Naive thymus-derived CD4-positive, alpha-beta T cell (primary cell): Measurements from ENCODE around the gene RFX3. TPM values are rescaled to one million over a fixed set of nuclear protein-coding genes. Genes with fewer than 3 reads are reported as not detected.

Source experiments
- ATAC-seq: fragments of 150-1000 bp; cut with Tn5 transposase; 2 replicates; pipeline ENCODE4 v1.10.0; 2021; ENCODE audit warnings: mild to moderate bottlenecking, moderate library complexity
- CTCF ChIA-PET: fragments of 350-600 bp; sonication (Branson Sonifier 250); formaldehyde crosslinking; loops from one replicate; lab custom pipeline; 2021; ENCODE audit warnings: antibody characterized with exemption; lab: Charles Lee
- POLR2A ChIA-PET: fragments of 350-600 bp; sonication (Branson Sonifier 250); formaldehyde crosslinking; loops from one replicate; lab custom pipeline; 2021; ENCODE audit warnings: antibody characterized with exemption, inconsistent platforms; lab: Charles Lee
- DNase-seq, 9 donors: peaks; one replicate each; pipeline versions ENCODE4 v3.0.0 to v3.0.0-alpha.2; 2020 to 2022; ENCODE audit warnings: mixed read lengths in 1 of 9
- H3K27ac ChIP-seq: one replicate; pipeline ENCODE4 v1.7.0; 2013; ENCODE audit warnings: mild to moderate bottlenecking, low read depth, low read length, moderate library complexity
- H3K27me3 ChIP-seq, 2 donors: one replicate each; pipeline ENCODE4 v1.7.0; 2013; ENCODE audit warnings: low read length in 2 of 2, mild to moderate bottlenecking in 2 of 2, moderate library complexity in 2 of 2; ENCODE audit not compliant: control insufficient read depth in 2 of 2, insufficient read depth in 2 of 2
- H3K36me3 ChIP-seq, 3 experiments: 1 replicate in 2 of 3; 2 replicates in 1 of 3; pipeline ENCODE4 v1.7.0; 2013; ENCODE audit warnings: low read length in 3 of 3, mild to moderate bottlenecking in 3 of 3, moderate library complexity in 1 of 3; ENCODE audit not compliant: insufficient read depth in 3 of 3, control insufficient read depth in 2 of 3
- H3K4me1 ChIP-seq, 2 donors: one replicate each; pipeline ENCODE4 v1.7.0; 2013; ENCODE audit warnings: low read length in 2 of 2, mild to moderate bottlenecking in 2 of 2, moderate library complexity in 1 of 2; ENCODE audit not compliant: control insufficient read depth in 2 of 2, insufficient read depth in 2 of 2
- H3K4me3 ChIP-seq: 2 replicates; pipeline ENCODE4 v1.7.0; 2013; ENCODE audit warnings: mild to moderate bottlenecking, low read length
- H3K9me3 ChIP-seq, 3 experiments: 1 replicate in 2 of 3; 2 replicates in 1 of 3; pipeline ENCODE4 v1.7.0; 2013; ENCODE audit warnings: low read length in 3 of 3; ENCODE audit not compliant: control insufficient read depth in 2 of 3
- H3K27ac Mint-ChIP-seq, 9 donors: one replicate each; pipeline ENCODE4 v1.8.0; 2020 to 2022; ENCODE audit warnings: mixed read lengths in 9 of 9, mild to moderate bottlenecking in 8 of 9, moderate library complexity in 5 of 9, inconsistent platforms in 2 of 9
- H3K27me3 Mint-ChIP-seq, 5 donors: one replicate each; pipeline ENCODE4 v1.8.0; 2021 to 2022; ENCODE audit warnings: mixed read lengths in 5 of 5, mild to moderate bottlenecking in 1 of 5
- H3K36me3 Mint-ChIP-seq, 5 donors: one replicate each; pipeline ENCODE4 v1.8.0; 2020 to 2022; ENCODE audit warnings: mixed read lengths in 5 of 5, mild to moderate bottlenecking in 3 of 5, inconsistent platforms in 1 of 5
- H3K4me1 Mint-ChIP-seq, 7 donors: one replicate each; pipeline ENCODE4 v1.8.0; 2020 to 2022; ENCODE audit warnings: mixed read lengths in 7 of 7, mild to moderate bottlenecking in 3 of 7, inconsistent platforms in 1 of 7
- H3K4me3 Mint-ChIP-seq, 10 donors: one replicate each; pipeline ENCODE4 v1.8.0; 2020 to 2022; ENCODE audit warnings: mild to moderate bottlenecking in 10 of 10, mixed read lengths in 10 of 10, moderate library complexity in 6 of 10, inconsistent platforms in 2 of 10
- H3K9me3 Mint-ChIP-seq, 11 donors: one replicate each; pipeline ENCODE4 v1.8.0; 2020 to 2022; ENCODE audit warnings: mixed read lengths in 11 of 11, mild to moderate bottlenecking in 4 of 11, inconsistent platforms in 1 of 11, moderate library complexity in 1 of 11
- intact Hi-C, 2 donors: fragments of 100-400 bp; cut with micrococcal nuclease; formaldehyde crosslinking; loops; one replicate each; pipeline ENCODE4 v1.15.1; 2023
- polyA plus RNA-seq, 2 donors: library from polyadenylated mRNA; unstranded; fragments of 300-500 nt; fragmentation: Illumina TruSeq; gene quantifications; one replicate each; pipeline ENCODE4 v1.2.3, GENCODE V29; 2021
- total RNA-seq, 6 experiments: library from RNA in 5 of 6; stranded (reverse) in 5 of 6; gene quantifications; 1 replicate in 5 of 6; 2 replicates in 1 of 6; pipeline ENCODE4 v1.2.3 and lab custom pipeline; 2021 to 2026

RFX3 gene
- total and polyA plus RNA-seq, 7 experiments from 2014 or later: 6.2 to 31.7 (median 24.7) TPM

DNA sequence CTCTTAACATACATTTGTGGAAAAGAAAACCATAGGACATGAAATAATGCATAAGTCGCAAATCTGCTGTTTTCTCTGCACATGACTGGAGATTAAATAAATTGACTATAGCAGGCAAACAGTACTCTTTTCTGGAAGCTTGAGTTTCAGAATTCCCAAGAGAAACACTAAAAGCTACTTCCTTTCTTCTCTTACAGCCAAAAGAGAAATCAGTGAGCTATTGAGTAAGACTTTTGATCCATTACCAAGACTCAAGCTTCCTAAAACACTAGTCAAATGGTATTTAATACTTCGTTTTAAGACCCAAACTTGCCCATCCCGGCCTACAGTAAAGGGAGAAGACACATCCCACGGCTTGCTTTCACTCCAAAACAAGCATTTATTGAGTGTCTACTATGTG, 346.1 kb downstream of the RFX3 start:
- DNase-seq (no peak), ATAC-seq (no peak)
- no peaks in the 10 kb centered on the region for H3K9me3 Mint-ChIP-seq
- ChIA-PET POLR2A (no interaction called here), CTCF (no interaction called here)
- Histone ChIP-seq H3K4me1 (no peaks in the 10 kb centered on the region), H3K9me3 (no peaks in the 10 kb centered on the region), H3K27ac (no peak overlapping the region), H3K4me3 (no peak overlapping the region), H3K27me3 (no peaks in the 10 kb centered on the region), H3K36me3 (no peaks in the 10 kb centered on the region)
- peaks cover 0 to 18% (median 2%) of the 10 kb centered on the region in 7 donors for H3K4me1 Mint-ChIP-seq
- H3K27me3 Mint-ChIP-seq: peaks cover 25 to 47% (median 40%) of the 10 kb centered on the region in 5 donors
- no peak overlapping the region for H3K4me3 Mint-ChIP-seq
- H3K36me3 Mint-ChIP-seq: no peaks in the 10 kb centered on the region
- intact Hi-C loops: loop anchor here in 1 of 2 donors (2.0 kb wide), 1 partner anchor 323 kb away; no protein-coding TSS in a partner anchor
- no peak overlapping the region for H3K27ac Mint-ChIP-seq

DNA sequence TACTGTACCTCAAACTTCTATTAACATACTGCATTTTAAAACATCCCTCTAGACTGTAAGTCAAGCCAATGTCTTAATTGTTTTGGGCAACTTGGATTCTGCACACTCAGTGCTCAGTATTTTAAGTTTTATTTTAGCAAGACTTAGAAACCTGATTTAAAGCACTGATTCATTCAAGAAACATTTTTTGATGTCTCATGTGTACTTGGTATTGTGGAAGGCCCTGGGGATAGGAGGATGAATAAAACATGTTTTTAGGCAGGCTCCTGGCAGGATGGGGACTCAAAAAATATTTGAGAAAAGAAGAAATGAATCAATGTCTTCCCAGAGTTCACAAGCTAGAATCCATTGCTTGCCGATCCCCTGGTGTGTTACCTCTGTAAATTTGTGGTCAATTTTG, 347.9 kb downstream of the RFX3 start:
- H3K27me3 ChIP-seq: no peaks in the 10 kb centered on the region
- CTCF ChIA-PET: no interaction called here

DNA sequence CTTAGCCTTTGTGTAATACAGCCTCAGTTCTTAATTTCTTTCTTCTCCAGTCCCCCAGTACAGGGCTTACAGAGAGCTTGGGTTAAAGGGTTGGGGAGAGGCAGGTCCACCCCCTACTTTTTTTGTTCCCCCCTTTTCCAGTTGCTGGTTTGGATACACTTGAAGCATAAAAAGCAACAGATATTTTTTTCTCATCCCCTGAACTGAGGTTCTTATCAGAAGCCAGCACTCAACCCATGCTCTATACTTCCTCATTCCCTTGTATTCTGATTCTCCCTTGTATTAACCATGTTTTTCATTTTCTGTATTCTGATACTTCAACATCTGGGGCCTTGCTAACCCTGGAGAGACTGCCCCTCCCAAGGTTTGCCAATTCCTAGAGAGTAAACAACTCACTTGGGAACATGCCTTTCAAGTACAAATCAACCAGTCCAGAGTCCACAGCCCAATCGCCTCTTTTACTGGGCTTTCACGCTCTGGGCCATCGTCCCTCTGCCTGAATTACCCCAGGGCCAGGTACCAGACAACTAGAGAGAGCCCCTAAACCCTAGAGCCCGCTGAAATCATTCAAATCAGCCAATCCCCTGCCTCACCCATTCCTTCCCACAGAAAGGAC, 348.5 kb downstream of the RFX3 start:
- H3K4me1 ChIP-seq: no peaks in the 10 kb centered on the region
- DNase-seq (no peak), ATAC-seq (no peak)
- no peak overlapping the region for H3K27ac ChIP-seq
- no peaks in the 10 kb centered on the region for H3K36me3 ChIP-seq
- CTCF ChIA-PET: no interaction called here
- no peaks in the 10 kb centered on the region for H3K9me3 ChIP-seq
- no peaks in the 10 kb centered on the region for H3K36me3 Mint-ChIP-seq
- intact Hi-C loops: no loop called here
- no peak overlapping the region for H3K4me3 ChIP-seq
- no peak overlapping the region for H3K27ac Mint-ChIP-seq
- no peak overlapping the region for H3K4me3 Mint-ChIP-seq
- no peaks in the 10 kb centered on the region for H3K27me3 ChIP-seq
- peaks cover 0 to 13% (median 2%) of the 10 kb centered on the region in 7 donors for H3K4me1 Mint-ChIP-seq
- peaks cover 14 to 49% (median 30%) of the 10 kb centered on the region in 5 donors for H3K27me3 Mint-ChIP-seq
- POLR2A ChIA-PET: no interaction called here
- no peaks in the 10 kb centered on the region for H3K9me3 Mint-ChIP-seq

More for the DNA sequence above, 347.9 kb downstream of the RFX3 start:
- Histone ChIP-seq H3K36me3 (no peaks in the 10 kb centered on the region), H3K9me3 (no peaks in the 10 kb centered on the region), H3K4me1 (no peaks in the 10 kb centered on the region), H3K27ac (no peak overlapping the region), H3K4me3 (no peak overlapping the region)
- H3K27me3 Mint-ChIP-seq: peaks cover 14 to 50% (median 36%) of the 10 kb centered on the region in 5 donors
- H3K9me3 Mint-ChIP-seq: no peaks in the 10 kb centered on the region
- no peaks in the 10 kb centered on the region for H3K36me3 Mint-ChIP-seq
- H3K4me3 Mint-ChIP-seq: no peak overlapping the region
- DNase-seq: no peak
- peaks cover 0 to 18% (median 2%) of the 10 kb centered on the region in 7 donors for H3K4me1 Mint-ChIP-seq
- no peak for ATAC-seq
- H3K27ac Mint-ChIP-seq: no peak overlapping the region
- intact Hi-C loops: no loop called here
- POLR2A ChIA-PET: no interaction called here

DNA sequence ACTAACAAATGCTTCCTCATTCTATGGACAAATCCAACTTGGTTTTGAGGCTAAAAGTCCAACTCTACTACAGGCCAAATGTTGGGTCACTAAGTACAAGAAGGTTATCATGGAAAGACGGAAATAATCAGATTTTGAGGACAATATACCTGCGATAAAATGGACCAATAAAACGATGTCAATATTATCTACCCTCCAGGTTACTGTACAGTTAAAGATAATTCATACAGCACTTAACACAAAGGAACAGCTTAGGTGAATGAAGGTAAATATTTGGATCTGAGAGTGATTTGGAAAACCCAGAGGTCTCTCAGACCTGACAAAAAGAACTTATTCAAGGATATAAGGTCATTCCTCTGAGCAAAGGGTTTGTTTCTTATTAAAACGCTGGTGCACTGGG, 352.4 kb downstream of the RFX3 start:
- intact Hi-C loops: no loop called here
- ChIA-PET CTCF (no interaction called here), POLR2A (no interaction called here)
- DNase-seq: no peak
- Mint-ChIP-seq H3K36me3 (no peaks in the 10 kb centered on the region), H3K27ac (no peak overlapping the region), H3K27me3 (peaks cover 21 to 52% (median 27%) of the 10 kb centered on the region in 5 donors), H3K4me3 (no peak overlapping the region), H3K9me3 (no peaks in the 10 kb centered on the region), H3K4me1 (no peaks in the 10 kb centered on the region)
- Histone ChIP-seq H3K9me3 (no peaks in the 10 kb centered on the region), H3K27me3 (no peaks in the 10 kb centered on the region), H3K27ac (no peak overlapping the region), H3K4me3 (no peak overlapping the region), H3K36me3 (no peaks in the 10 kb centered on the region), H3K4me1 (no peaks in the 10 kb centered on the region)
- no peak for ATAC-seq

DNA sequence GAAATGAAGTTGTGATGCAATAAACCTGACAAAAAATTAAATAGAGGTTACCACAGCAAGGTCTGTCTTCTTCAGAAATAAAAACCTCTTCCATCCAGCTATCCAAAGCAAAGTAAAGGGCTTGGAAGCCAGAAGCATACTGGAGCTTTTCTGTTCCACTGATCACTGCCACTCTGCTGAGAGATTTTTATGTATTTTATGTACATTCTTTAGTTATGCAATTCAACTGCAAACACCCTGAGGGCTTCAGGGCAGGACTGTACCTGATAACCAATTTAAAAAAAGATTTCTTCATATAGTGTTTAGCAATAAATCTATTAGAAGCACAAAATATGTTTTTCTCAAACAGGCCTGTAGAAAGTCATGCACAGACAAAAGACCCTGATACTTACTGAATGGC, 355.0 kb downstream of the RFX3 start:
- Mint-ChIP-seq H3K4me3 (no peak overlapping the region), H3K36me3 (no peaks in the 10 kb centered on the region), H3K27me3 (peaks cover 30 to 60% (median 40%) of the 10 kb centered on the region in 5 donors), H3K4me1 (no peaks in the 10 kb centered on the region), H3K9me3 (no peaks in the 10 kb centered on the region), H3K27ac (no peak overlapping the region)
- DNase-seq (no peak), ATAC-seq (no peak)
- intact Hi-C loops: no loop called here
- Histone ChIP-seq H3K4me3 (no peak overlapping the region), H3K27ac (no peak overlapping the region), H3K4me1 (no peaks in the 10 kb centered on the region), H3K27me3 (no peaks in the 10 kb centered on the region), H3K9me3 (no peaks in the 10 kb centered on the region), H3K36me3 (no peaks in the 10 kb centered on the region)
- ChIA-PET CTCF (no interaction called here), POLR2A (no interaction called here)
